HCT116 (cell line): ENCODE data around the gene RAPGEF2. TPM values are rescaled to one million over a fixed set of nuclear protein-coding genes. Genes with fewer than 3 reads are reported as not detected.

Experiments used
- ATAC-seq: fragments of 200-7000 bp; cut with Tn5 transposase; 2 replicates; pipeline ENCODE4 v1.9.1; 2020; ENCODE audit warnings: mild to moderate bottlenecking, moderate library complexity
- BruUV-seq: library from RNA; stranded (reverse); fragments of 400-500 nt; replicated peaks from 2 replicates; lab custom pipeline; 2021; lab: Mats Ljungman, UMichigan
- CTCF ChIA-PET: fragments of 300-600 bp; sonication (Branson Sonifier 250); formaldehyde crosslinking; loops from one replicate; lab custom pipeline; 2021; ENCODE audit warnings: antibody characterized with exemption; lab: Charles Lee
- POLR2A ChIA-PET: fragments of 300-600, 350-600 bp; sonication (Branson Sonifier 250); formaldehyde crosslinking; loops from one replicate; lab custom pipeline; 2021; ENCODE audit warnings: antibody characterized with exemption; lab: Charles Lee
- RAD21 ChIA-PET, 2 experiments: fragments of 300-600 bp; sonication (Branson Sonifier 250); formaldehyde crosslinking; loops; one replicate each; lab custom pipeline; 2023; ENCODE audit warnings: low total read pairs in 2 of 2; ENCODE audit not compliant: uncharacterized antibody in 2 of 2, unreplicated experiment in 2 of 2, low non-redundant PET in 1 of 2; lab: Charles Lee
- DNase-seq: peaks from one replicate; pipeline ENCODE4 v3.0.0-alpha.2; 2010; ENCODE audit warnings: low read depth, low spot score
- H2AFZ ChIP-seq: fragments of 200-600 bp; shearing (Covaris generic), sonication (generic); 2 replicates; pipeline ENCODE4 v1.6.1; 2017; ENCODE audit warnings: low read depth, mixed run types, mixed read lengths, antibody characterized with exemption, low read length; ENCODE audit not compliant: poor library complexity, severe bottlenecking
- H3K27ac ChIP-seq: 2 replicates; pipeline ENCODE4 v1.5.1; 2012; ENCODE audit warnings: low read depth, low read length
- H3K27me3 ChIP-seq: fragments of 200-600 bp; sonication (generic); 2 replicates; pipeline ENCODE4 v1.6.1; 2016; ENCODE audit warnings: mixed run types, low read length, mixed read lengths; ENCODE audit not compliant: insufficient read depth
- H3K36me3 ChIP-seq, 2 experiments: fragments of 200-500 bp in 1 of 2; fragments of 200-600 bp in 1 of 2; sonication (Bioruptor generic) in 1 of 2; sonication (generic) in 1 of 2; 2 replicates each; pipeline versions ENCODE4 v1.5.1 to v1.6.1; 2014 to 2016; ENCODE audit warnings: low read length in 2 of 2, inconsistent platforms in 1 of 2, mixed read lengths in 1 of 2, mixed run types in 1 of 2; ENCODE audit not compliant: insufficient read depth in 2 of 2, control insufficient read depth in 1 of 2
- H3K4me1 ChIP-seq, 2 experiments: fragments of 200-600 bp in 1 of 2; sonication (generic) in 1 of 2; 2 replicates each; pipeline versions ENCODE4 v1.5.1 to v1.6.1; 2012 to 2017; ENCODE audit warnings: low read length in 2 of 2, inconsistent platforms in 1 of 2, mild to moderate bottlenecking in 1 of 2, mixed read lengths in 1 of 2, mixed run types in 1 of 2, moderate library complexity in 1 of 2; ENCODE audit not compliant: insufficient read depth in 2 of 2, control insufficient read depth in 1 of 2
- H3K4me2 ChIP-seq: fragments of 200-600 bp; sonication (generic); 2 replicates; pipeline ENCODE4 v1.6.1; 2017; ENCODE audit warnings: mixed run types, low read length, mixed read lengths
- H3K4me3 ChIP-seq, 2 experiments: fragments of 200-600 bp in 1 of 2; sonication (generic) in 1 of 2; replicated peaks in 1 of 2; 2 replicates each; pipeline ENCODE4 v1.5.1; 2011 to 2016; ENCODE audit warnings: low read length in 2 of 2, control low read depth in 1 of 2, low read depth in 1 of 2, mild to moderate bottlenecking in 1 of 2, mixed read lengths in 1 of 2, mixed run types in 1 of 2
- H3K79me2 ChIP-seq: fragments of 200-600 bp; sonication (generic); 2 replicates; pipeline ENCODE4 v1.6.1; 2017; ENCODE audit warnings: mild to moderate bottlenecking, mixed run types, low read length, moderate library complexity, mixed read lengths; ENCODE audit not compliant: insufficient read depth
- H3K9ac ChIP-seq: fragments of 200-600 bp; sonication (generic); 2 replicates; pipeline ENCODE4 v1.6.1; 2016; ENCODE audit warnings: low read length, mixed read lengths
- H3K9me2 ChIP-seq: fragments of 200-600 bp; sonication (generic), shearing (Covaris generic); 2 replicates; pipeline ENCODE4 v1.6.1; 2017; ENCODE audit warnings: mixed run types, mild to moderate bottlenecking, moderate library complexity; ENCODE audit not compliant: insufficient read depth
- H3K9me3 ChIP-seq, 2 experiments: fragments of 200-500 bp in 1 of 2; fragments of 200-600 bp in 1 of 2; sonication (Bioruptor generic) in 1 of 2; sonication (generic) in 1 of 2; 2 replicates each; pipeline ENCODE4 v1.6.1; 2014 to 2017; ENCODE audit warnings: low read length in 2 of 2, mixed read lengths in 2 of 2, inconsistent platforms in 1 of 2, low read depth in 1 of 2, mild to moderate bottlenecking in 1 of 2, mixed run types in 1 of 2, moderate library complexity in 1 of 2; ENCODE audit not compliant: control insufficient read depth in 1 of 2, insufficient read depth in 1 of 2
- H4K20me1 ChIP-seq: fragments of 200-600 bp; sonication (generic), shearing (Covaris generic); 2 replicates; pipeline ENCODE4 v1.6.1; 2017; ENCODE audit warnings: mixed run types, mild to moderate bottlenecking, moderate library complexity; ENCODE audit not compliant: insufficient read depth
- CBX3 ChIP-seq: IDR thresholded peaks from 2 replicates; pipeline ENCODE4 v1.6.1; 2012; ENCODE audit warnings: low read depth
- CEBPB ChIP-seq: IDR thresholded peaks from 2 replicates; pipeline ENCODE4 v1.6.1; 2012; ENCODE audit warnings: low read depth
- EGR1 ChIP-seq: IDR thresholded peaks from 2 replicates; pipeline ENCODE4 v1.6.1; 2012; ENCODE audit warnings: low read depth
- ELF1 ChIP-seq: IDR thresholded peaks from 2 replicates; pipeline ENCODE4 v1.6.1; 2012; ENCODE audit warnings: low read depth, borderline replicate concordance
- EZH2 ChIP-seq: fragments of 200-600 bp; sonication (generic); IDR thresholded peaks from 2 replicates; pipeline ENCODE4 v1.6.1; 2017; ENCODE audit warnings: antibody characterized with exemption, mixed run types
- FOSL1 ChIP-seq: IDR thresholded peaks from 2 replicates; pipeline ENCODE4 v1.6.1; 2012; ENCODE audit warnings: low read depth
- JUND ChIP-seq: IDR thresholded peaks from 2 replicates; pipeline ENCODE4 v1.6.1; 2012
- POLR2A ChIP-seq: IDR thresholded peaks from 2 replicates; pipeline ENCODE4 v1.7.0; 2011; ENCODE audit warnings: borderline replicate concordance; ENCODE audit not compliant: insufficient read depth, insufficient read length; ENCODE audit errors: extremely low read depth
- POLR2AphosphoS5 ChIP-seq: IDR thresholded peaks from 2 replicates; pipeline ENCODE4 v1.6.1; 2011; ENCODE audit warnings: mild to moderate bottlenecking, low read depth, low read length, moderate library complexity
- RAD21 ChIP-seq: IDR thresholded peaks from 2 replicates; pipeline ENCODE4 v1.6.1; 2012; ENCODE audit warnings: low read depth, mild to moderate bottlenecking
- SIN3A ChIP-seq: IDR thresholded peaks from 2 replicates; pipeline ENCODE4 v1.6.1; 2012; ENCODE audit warnings: low read depth
- SP1 ChIP-seq: IDR thresholded peaks from 2 replicates; pipeline ENCODE4 v1.6.1; 2012; ENCODE audit warnings: low read depth
- TCF7L2 ChIP-seq: IDR thresholded peaks from 2 replicates; pipeline ENCODE4 v1.7.0; 2011; ENCODE audit warnings: borderline replicate concordance, inconsistent platforms; ENCODE audit not compliant: insufficient read depth, insufficient read length; ENCODE audit errors: extremely low read depth
- YY1 ChIP-seq: IDR thresholded peaks from 2 replicates; pipeline ENCODE4 v1.6.1; 2011; ENCODE audit warnings: low read length, low read depth, moderate library complexity, mild to moderate bottlenecking; ENCODE audit not compliant: insufficient replicate concordance; ENCODE audit errors: extremely low read depth
- ZFX ChIP-seq: fragments of 450-650 bp; IDR thresholded peaks from 2 replicates; pipeline ENCODE4 v1.6.1; 2017
- ZNF274 ChIP-seq: fragments of 200-500 bp; sonication (Bioruptor generic); IDR thresholded peaks from 2 replicates; pipeline ENCODE4 v1.6.1; 2014; ENCODE audit warnings: mild to moderate bottlenecking, low read depth, low read length, inconsistent platforms
- intact Hi-C: fragments of 100-400 bp; cut with micrococcal nuclease; formaldehyde crosslinking; loops from 2 replicates; pipeline ENCODE4 v1.10.0; 2022
- total RNA-seq: library from RNA; stranded (reverse); gene quantifications from one replicate; pipeline ENCODE4 v1.2.1, GENCODE V29; 2021; ENCODE audit not compliant: unreplicated experiment
- TF ChIP-seq, protein P1 (sequence below): IDR thresholded peaks from 2 replicates; pipeline ENCODE4 v1.6.1; 2011; ENCODE audit warnings: mild to moderate bottlenecking, low read length, moderate library complexity; ENCODE audit not compliant: insufficient replicate concordance; ENCODE audit errors: extremely low read depth
- TF ChIP-seq, protein P2 (sequence below): IDR thresholded peaks from 2 replicates; pipeline ENCODE4 v1.6.1; 2012; ENCODE audit warnings: low read depth
- TF ChIP-seq, protein P3 (sequence below): IDR thresholded peaks from 2 replicates; pipeline ENCODE4 v1.6.1; 2012

The RAPGEF2 gene
- total RNA-seq, 1 experiment from 2014 or later = 21.2 TPM

DNA sequence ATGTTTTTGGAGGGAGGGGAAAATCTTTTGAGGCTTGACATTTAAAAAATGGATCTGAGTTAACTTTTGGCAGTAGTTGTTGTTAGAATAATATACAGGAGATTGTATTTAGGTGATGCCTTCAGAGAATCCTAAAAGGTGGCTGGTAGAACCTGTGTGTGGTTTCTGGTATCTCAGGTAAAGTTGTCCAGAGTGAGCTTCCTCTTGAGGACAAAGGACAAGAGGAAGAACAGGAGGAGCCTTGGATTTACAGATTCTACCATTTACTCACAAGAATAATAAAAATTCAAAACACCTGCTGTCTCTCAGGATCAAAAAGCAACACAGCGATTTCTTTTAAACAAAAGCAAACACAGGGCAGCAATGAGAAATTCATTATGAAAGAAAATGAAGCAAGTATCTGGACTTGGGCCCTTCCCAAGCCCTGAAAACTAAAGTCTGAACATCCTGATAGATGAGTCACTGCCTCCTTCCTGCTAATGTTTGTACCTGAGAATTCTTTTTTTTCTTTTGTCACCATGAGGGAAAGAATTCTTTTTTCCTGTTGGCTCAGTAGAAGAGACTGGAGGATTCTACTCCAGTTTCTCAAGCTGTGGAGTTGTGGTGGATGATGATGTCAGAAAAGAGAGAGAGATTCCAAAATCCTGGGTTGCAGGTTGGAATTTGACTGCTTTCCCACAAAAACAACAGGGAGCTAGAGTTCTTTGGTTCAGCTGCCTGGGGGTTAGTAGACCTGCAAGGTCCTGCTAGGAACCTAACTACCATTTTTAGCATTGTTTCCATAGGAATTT is 31.5 kb upstream of the RAPGEF2 start:
- no peaks in the 10 kb centered on the region for H3K9me3 ChIP-seq
- peaks cover 14 to 15% of the 10 kb centered on the region in 2 experiments; a peak in 3 of 4 replicates for H3K4me1 ChIP-seq
- no peaks in the 10 kb centered on the region for H3K9me2 ChIP-seq
- no peak overlapping the region for H3K9ac ChIP-seq
- H3K4me2 ChIP-seq = peak overlapping the region; percentile 39
- ATAC-seq (peak; percentile 67), DNase-seq (peak; percentile 13)
- no peaks in the 10 kb centered on the region for H3K79me2 ChIP-seq
- ChIA-PET CTCF (no interaction called here), POLR2A (interaction anchor here (0.6 kb wide), 1 partner anchor 171 kb away, joined by 3 read pairs; no protein-coding TSS in a partner anchor), RAD21 (no interaction called here)
- H3K27ac ChIP-seq = no peak overlapping the region
- TF ChIP-seq, protein P1, sequence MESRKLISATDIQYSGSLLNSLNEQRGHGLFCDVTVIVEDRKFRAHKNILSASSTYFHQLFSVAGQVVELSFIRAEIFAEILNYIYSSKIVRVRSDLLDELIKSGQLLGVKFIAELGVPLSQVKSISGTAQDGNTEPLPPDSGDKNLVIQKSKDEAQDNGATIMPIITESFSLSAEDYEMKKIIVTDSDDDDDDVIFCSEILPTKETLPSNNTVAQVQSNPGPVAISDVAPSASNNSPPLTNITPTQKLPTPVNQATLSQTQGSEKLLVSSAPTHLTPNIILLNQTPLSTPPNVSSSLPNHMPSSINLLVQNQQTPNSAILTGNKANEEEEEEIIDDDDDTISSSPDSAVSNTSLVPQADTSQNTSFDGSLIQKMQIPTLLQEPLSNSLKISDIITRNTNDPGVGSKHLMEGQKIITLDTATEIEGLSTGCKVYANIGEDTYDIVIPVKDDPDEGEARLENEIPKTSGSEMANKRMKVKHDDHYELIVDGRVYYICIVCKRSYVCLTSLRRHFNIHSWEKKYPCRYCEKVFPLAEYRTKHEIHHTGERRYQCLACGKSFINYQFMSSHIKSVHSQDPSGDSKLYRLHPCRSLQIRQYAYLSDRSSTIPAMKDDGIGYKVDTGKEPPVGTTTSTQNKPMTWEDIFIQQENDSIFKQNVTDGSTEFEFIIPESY = no peak
- TF ChIP-seq ZNF274 = no peak
- TF ChIP-seq YY1 = no peak
- 0 out of 2 replicates have a peak, but pooled peaks have one; percentile 7 for TF ChIP-seq SP1
- TF ChIP-seq ZFX = no peak
- no peak for TF ChIP-seq EZH2
- TF ChIP-seq POLR2AphosphoS5 = no peak
- TF ChIP-seq, protein P2, sequence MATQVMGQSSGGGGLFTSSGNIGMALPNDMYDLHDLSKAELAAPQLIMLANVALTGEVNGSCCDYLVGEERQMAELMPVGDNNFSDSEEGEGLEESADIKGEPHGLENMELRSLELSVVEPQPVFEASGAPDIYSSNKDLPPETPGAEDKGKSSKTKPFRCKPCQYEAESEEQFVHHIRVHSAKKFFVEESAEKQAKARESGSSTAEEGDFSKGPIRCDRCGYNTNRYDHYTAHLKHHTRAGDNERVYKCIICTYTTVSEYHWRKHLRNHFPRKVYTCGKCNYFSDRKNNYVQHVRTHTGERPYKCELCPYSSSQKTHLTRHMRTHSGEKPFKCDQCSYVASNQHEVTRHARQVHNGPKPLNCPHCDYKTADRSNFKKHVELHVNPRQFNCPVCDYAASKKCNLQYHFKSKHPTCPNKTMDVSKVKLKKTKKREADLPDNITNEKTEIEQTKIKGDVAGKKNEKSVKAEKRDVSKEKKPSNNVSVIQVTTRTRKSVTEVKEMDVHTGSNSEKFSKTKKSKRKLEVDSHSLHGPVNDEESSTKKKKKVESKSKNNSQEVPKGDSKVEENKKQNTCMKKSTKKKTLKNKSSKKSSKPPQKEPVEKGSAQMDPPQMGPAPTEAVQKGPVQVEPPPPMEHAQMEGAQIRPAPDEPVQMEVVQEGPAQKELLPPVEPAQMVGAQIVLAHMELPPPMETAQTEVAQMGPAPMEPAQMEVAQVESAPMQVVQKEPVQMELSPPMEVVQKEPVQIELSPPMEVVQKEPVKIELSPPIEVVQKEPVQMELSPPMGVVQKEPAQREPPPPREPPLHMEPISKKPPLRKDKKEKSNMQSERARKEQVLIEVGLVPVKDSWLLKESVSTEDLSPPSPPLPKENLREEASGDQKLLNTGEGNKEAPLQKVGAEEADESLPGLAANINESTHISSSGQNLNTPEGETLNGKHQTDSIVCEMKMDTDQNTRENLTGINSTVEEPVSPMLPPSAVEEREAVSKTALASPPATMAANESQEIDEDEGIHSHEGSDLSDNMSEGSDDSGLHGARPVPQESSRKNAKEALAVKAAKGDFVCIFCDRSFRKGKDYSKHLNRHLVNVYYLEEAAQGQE = no peak
- TF ChIP-seq SIN3A = no peak
- no peak for TF ChIP-seq RAD21
- no peak for TF ChIP-seq TCF7L2
- peak; percentile 68 for TF ChIP-seq JUND
- no peak for TF ChIP-seq EGR1
- TF ChIP-seq, protein P3, sequence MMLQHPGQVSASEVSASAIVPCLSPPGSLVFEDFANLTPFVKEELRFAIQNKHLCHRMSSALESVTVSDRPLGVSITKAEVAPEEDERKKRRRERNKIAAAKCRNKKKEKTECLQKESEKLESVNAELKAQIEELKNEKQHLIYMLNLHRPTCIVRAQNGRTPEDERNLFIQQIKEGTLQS = no peak
- TF ChIP-seq POLR2A = no peak
- TF ChIP-seq FOSL1 = peak; percentile 57
- peak; percentile 43; the same call in 1 of the 2 replicates for TF ChIP-seq CBX3
- TF ChIP-seq ELF1 = no peak
- no peak for TF ChIP-seq CEBPB
- H2AFZ ChIP-seq = peak overlapping the region; percentile 85
- H3K36me3 ChIP-seq = no peaks in the 10 kb centered on the region
- no peak overlapping the region for H3K4me3 ChIP-seq
- H4K20me1 ChIP-seq = no peaks in the 10 kb centered on the region
- intact Hi-C loops = no loop called here
- H3K27me3 ChIP-seq = no peaks in the 10 kb centered on the region
- BruUV-seq = no TSS peak
